Sigmoid colon (tissue), 4 donors: Measurements from ENCODE around the gene NUDT1.

Experiments
- EP300 ChIP-seq, 4 donors: sonication (generic); formaldehyde crosslinking; IDR thresholded peaks; one replicate each; pipeline ENCODE4 v1.6.1; 2017; ENCODE audit warnings: antibody characterized with exemption in 4 of 4
- POLR2A ChIP-seq, 2 donors: fragments of 450-650 bp; IDR thresholded peaks; one replicate each; pipeline ENCODE4 v1.6.1; 2016; ENCODE audit warnings: antibody characterized with exemption in 2 of 2, mild to moderate bottlenecking in 2 of 2, moderate library complexity in 2 of 2
- POLR2AphosphoS5 ChIP-seq, 4 donors: sonication (generic); formaldehyde crosslinking; IDR thresholded peaks; one replicate each; pipeline ENCODE4 v1.6.1; 2017; ENCODE audit warnings: antibody characterized with exemption in 4 of 4
- TF ChIP-seq, protein P1 (sequence below), 4 experiments: fragments of 450-650 bp in 3 of 4; fragments of 200-600 bp in 1 of 4; IDR thresholded peaks; one replicate each; pipeline ENCODE4 v1.5.1; 2016 to 2019; ENCODE audit warnings: antibody characterized with exemption in 4 of 4, mild to moderate bottlenecking in 3 of 4, moderate library complexity in 2 of 4

DNA sequence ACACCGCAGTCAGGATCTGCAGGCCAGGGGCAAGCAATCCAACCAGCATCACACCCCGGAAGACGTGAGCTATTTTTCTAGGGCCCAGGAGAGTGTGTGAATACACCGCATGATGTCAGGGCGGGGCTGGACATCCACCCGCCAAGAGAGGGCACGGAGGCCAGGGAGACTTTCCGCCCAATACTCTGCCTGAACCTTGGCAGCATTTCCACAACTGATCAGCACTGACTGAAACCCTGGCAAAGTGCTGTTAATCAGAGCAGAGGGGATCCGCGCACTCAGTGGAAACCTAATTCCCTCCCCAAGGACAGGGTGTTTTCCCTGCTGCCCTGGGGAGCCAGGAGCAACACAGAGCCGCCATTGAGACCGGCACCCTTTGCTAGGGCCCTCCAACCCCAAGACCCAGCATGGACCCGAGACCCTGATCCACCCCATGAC lies 17.5 kb upstream of the NUDT1 start:
- TF ChIP-seq, protein P1, sequence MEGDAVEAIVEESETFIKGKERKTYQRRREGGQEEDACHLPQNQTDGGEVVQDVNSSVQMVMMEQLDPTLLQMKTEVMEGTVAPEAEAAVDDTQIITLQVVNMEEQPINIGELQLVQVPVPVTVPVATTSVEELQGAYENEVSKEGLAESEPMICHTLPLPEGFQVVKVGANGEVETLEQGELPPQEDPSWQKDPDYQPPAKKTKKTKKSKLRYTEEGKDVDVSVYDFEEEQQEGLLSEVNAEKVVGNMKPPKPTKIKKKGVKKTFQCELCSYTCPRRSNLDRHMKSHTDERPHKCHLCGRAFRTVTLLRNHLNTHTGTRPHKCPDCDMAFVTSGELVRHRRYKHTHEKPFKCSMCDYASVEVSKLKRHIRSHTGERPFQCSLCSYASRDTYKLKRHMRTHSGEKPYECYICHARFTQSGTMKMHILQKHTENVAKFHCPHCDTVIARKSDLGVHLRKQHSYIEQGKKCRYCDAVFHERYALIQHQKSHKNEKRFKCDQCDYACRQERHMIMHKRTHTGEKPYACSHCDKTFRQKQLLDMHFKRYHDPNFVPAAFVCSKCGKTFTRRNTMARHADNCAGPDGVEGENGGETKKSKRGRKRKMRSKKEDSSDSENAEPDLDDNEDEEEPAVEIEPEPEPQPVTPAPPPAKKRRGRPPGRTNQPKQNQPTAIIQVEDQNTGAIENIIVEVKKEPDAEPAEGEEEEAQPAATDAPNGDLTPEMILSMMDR (IDR thresholded peaks at IDR 0.05) = no peak
- TF ChIP-seq POLR2A (IDR thresholded peaks at IDR 0.05) (no peak), EP300 (IDR thresholded peaks at IDR 0.05) (no peak), POLR2AphosphoS5 (IDR thresholded peaks at IDR 0.05) (no peak)
